Stimulated activated CD4-positive, alpha-beta T cell treated with anti-CD3 and anti-CD28 coated beads, Interleukin-15, amount 100 ng/mL, for 24 hours (primary cell): Measurements from ENCODE around the gene MED29.

Source experiments
- DNase-seq: peaks from one replicate; pipeline ENCODE4 v3.0.0-alpha.2; 2020

MED29 gene, protein sequence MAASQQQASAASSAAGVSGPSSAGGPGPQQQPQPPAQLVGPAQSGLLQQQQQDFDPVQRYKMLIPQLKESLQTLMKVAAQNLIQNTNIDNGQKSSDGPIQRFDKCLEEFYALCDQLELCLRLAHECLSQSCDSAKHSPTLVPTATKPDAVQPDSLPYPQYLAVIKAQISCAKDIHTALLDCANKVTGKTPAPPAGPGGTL

DNA sequence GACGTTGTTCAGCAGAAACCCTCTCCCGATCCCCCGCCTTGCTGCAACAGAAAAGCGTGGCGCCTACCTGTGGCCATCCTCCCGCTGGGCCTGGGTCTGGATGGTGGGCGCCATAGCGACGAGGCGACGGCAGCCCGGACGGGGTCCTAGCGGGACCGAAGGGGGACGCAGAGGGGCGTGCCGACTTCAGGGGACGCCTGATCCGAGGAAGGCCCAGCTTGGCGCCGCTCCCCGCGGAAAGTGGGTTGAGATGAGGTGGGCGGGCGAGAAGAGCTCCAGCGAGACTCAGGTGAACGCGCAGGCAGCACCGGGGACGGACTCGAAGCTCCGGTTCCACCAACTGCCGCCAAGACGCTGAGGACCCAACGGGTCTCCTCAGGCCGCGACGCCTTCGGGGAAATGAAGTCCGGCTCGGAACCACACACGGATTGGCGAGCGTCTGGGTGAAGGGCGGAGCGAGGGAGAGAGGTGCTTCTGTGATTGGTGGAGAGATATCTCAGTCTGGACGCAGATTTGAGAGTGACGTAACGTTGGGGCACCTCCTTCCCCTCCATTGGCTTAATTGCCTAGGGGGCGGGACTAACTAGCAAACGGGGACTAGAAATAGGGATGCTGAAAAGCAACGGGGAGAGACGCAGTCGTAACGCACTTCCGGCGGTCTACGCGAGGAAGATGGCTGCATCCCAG lies at the start of gene MED29, which contains the start of gene PAF1:
Gene MED29, plus strand, starts transcription at position 628 of the 687 bp plus-strand sequence. Its CDS starts 45 bp downstream, at position 673.
Gene PAF1, minus strand, starts transcription at position 356 of the 687 bp plus-strand sequence. Its CDS starts 242 bp downstream, at position 114.
- DNase-seq = peak; percentile 96

- DNase-seq = peak; percentile 99
These were observed 49.2 kb upstream of the MED29 start, which contains the start of gene SAMD4B for GRCh38 chr19:39341719-39342604. Gene SAMD4B, plus strand, starts transcription at chr19:39342421. Its CDS starts 14,473 bp downstream, at chr19:39356894.

GRCh38 chr19:39342647-39343305 lies 48.4 kb upstream of the MED29 start:
- DNase-seq = no peak

- DNase-seq = no peak
These were observed 45.2 kb upstream of the MED29 start for GRCh38 chr19:39345956-39346355.

DNA sequence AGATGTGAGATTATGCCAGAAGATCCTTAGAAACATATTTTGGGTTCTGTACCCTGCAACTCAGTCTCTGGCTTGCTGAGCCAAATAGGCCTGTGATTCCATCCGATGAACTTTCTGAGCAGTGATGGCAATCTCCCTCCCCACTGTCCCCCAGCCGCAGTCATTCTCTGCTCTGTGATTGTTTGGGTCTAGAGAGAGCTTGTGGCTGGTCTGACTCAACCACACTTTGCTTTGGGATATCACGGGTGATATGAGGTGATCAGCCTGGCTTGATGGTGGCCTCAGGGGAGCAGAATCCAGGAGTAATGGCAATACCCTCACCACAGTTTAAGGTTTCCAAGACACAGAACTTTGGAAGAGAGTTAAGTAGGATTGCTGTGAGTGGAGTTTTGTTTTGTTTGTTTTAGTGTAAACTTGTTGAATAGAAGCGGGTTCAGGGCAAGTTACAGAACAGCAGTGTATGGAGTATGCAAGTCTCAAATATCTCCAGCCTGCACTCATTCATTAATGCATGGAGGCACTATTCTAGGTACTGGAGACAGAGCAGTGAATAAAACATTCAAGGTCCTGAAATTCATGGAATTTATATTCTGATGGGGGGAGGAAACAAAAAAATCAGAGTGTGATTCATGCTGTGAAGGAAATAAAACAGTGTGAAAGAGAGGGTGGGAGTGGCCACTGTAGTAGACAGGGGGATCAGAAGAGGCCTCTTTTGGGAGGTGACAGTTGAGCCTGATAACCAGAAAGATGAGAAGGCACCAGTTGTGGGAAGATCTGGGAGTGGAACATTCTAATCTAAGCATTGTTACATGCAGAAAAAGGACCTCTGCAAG lies 43.6 kb upstream of the MED29 start:
- DNase-seq = no peak

GRCh38 chr19:39349326-39349725 lies 41.9 kb upstream of the MED29 start:
- no peak for DNase-seq

DNA sequence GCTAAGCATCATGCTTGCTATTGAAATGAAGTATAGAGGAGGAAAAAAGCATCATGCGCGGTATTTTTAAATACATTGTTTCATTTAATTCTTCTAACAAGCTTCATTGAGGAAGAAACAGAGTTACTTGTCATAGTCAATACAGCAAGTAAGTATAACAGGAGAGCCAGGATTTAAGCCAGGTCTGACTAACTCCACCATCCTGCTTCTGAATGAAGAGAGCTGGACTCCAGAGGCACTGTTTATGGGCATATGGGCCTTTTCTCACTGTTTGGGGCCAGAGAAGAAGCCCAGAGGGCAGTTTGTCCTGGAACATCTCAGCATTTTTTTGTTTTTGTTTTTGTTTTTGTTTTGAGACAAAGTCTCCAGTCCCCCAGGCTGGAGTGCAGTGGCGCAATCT lies 41.0 kb upstream of the MED29 start:
- no peak for DNase-seq

GRCh38 chr19:39351537-39352064 lies 39.6 kb upstream of the MED29 start:
- DNase-seq = peak; percentile 65

GRCh38 chr19:39352381-39353255 lies 38.6 kb upstream of the MED29 start:
- DNase-seq = no peak

DNA sequence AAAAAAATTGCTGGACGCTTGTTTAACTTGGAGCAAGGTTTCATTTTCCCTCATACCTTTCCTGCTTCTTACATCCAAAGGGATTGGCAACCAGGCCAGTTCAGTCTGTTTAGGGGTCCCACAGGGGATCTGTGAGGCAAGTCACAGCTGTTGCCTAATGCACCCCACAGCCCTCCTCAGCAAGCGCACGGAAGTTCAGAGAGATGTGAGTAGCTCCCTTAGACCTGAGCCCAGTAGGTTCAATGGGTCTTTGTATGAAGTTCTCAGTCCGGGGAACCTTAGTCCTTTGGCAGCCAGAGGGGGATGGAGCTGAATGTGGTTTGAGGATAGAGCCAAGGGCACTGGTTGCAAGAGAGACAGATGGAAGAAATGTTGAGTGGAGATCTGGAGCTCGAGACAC lies 35.9 kb upstream of the MED29 start:
- DNase-seq = no peak

DNA sequence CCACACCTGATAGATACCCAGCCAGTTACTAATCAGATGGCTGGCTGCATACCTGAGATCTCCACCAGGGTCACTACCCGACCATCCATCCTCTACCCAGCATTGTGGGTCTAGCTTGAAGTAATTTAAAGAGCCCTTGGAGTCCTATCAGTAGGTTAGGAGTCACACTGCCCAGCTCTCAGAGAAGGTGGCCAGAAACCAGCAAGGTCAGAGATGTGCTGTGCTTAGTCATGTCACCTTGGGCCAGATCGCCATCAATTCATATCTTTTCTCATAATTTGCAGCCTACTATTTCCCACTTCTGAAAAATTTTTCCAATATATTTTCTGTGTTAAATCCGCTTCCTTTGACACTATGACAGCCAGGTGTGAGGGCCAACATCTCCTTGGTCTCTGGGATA lies 35.1 kb upstream of the MED29 start:
- no peak for DNase-seq

DNA sequence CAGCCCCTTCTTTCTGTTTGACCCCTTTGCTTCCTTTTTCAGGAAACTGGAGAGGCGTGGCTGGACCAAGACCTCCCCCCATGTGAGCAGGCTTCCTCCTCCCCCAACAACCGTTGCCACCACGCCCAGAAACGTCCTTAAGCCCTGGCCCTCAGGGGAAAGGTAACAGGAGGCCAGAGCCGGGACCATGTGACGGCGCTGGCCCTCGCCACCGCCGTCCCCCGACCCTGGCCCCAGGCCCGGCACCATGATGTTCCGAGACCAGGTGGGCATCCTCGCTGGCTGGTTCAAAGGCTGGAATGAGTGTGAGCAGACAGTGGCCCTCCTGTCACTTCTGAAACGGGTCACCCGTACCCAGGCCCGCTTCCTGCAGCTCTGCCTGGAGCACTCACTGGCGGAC lies 34.5 kb upstream of the MED29 start:
- no peak for DNase-seq

- no peak for DNase-seq
These were observed 32.2 kb upstream of the MED29 start for GRCh38 chr19:39359026-39359425.

- DNase-seq = no peak
These were observed 30.6 kb upstream of the MED29 start for GRCh38 chr19:39360599-39360998.

- DNase-seq = no peak
These were observed 28.2 kb upstream of the MED29 start for GRCh38 chr19:39362682-39363657.

DNA sequence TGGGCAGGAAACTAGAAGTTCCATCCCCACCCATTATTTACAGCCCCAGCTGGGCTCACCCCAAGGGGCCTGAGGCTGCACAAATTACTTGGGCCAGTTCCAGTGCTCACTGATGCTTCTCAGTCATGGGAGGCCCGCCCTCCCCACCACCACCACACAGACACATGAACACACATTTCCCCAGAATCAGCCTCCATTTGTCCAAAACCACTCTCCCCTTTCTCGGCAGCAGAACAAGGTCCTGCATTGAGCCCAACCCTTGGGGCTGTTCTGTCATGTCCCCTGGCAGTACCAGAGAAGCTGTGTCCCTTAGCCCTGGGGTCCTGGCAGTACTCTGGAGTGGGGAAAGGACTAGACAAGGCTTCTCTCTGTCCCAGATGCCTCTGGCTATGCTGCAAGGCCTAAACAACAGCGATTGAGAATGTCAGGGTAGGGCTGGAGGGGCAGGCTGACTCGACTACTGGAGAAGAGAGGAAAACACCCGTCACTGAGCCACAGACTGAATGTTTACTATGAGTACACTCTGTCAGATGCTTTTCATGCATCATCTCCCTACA lies 27.2 kb upstream of the MED29 start:
- no peak for DNase-seq

DNA sequence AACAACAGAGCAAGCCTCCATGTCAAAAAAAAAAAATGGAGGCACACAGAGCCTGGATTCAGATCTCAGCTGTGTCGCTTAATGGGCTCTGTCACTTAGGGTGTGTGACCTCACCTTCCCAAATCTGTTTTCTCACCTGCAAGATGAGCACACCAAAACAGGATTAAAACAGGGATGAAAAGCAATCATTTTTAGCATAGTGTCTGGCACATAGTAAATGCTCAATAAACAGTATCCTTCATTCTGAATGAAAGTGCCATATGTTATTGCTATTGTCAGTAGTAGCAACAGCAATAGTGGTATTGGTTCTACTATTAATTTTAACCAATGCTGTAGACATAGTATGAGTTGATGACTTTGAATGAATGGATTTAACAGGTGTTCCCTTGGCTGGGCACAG lies 25.6 kb upstream of the MED29 start:
- DNase-seq = no peak

GRCh38 chr19:39369200-39369599 lies 22.0 kb upstream of the MED29 start:
- no peak for DNase-seq

DNA sequence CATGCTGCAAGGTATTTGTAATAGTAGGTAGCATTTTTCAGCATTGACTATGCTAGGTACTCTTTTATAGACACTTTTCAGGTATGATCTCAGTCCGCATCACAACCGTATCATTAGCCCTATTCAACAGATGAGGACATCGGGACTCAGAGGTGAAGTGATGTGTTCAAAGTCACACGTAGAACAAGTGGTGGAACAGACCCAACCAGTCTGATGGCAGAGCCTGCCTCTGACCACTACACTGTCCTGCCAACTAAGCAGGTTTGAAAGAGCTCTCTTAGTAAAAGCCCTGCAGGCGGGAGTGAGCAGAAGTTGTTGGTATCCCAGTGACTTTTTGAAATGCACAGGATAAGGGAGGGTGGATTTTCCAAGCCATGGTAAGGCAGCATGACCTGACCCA lies 20.4 kb upstream of the MED29 start:
- no peak for DNase-seq
